CD14-positive monocyte (primary cell): ENCODE measurements around the gene C4BPB. TPM values are rescaled to one million over a fixed set of nuclear protein-coding genes. Genes with fewer than 3 reads are reported as not detected.

Experiments used
- DNase-seq, 3 donors: peaks; one replicate each; pipeline ENCODE4 v3.0.0-alpha.2; 2011 to 2022
- H2AFZ ChIP-seq: 2 replicates; pipeline ENCODE4 v1.6.0; 2012; ENCODE audit warnings: mild to moderate bottlenecking, low read depth, low read length, inconsistent platforms; ENCODE audit not compliant: insufficient read depth, poor library complexity, severe bottlenecking
- H3K27ac ChIP-seq, 2 donors: 1 replicate in 1 of 2; 2 replicates in 1 of 2; pipeline ENCODE4 v1.5.1; 2012 to 2013; ENCODE audit warnings: low read length in 2 of 2, control low read depth in 1 of 2, inconsistent platforms in 1 of 2, low read depth in 1 of 2, mild to moderate bottlenecking in 1 of 2
- H3K27me3 ChIP-seq, 2 donors: one replicate each; pipeline versions ENCODE4 v1.6.0 to v1.6.1; 2011 to 2013; ENCODE audit warnings: low read length in 2 of 2; ENCODE audit not compliant: control insufficient read depth in 2 of 2, insufficient read depth in 2 of 2
- H3K36me3 ChIP-seq, 2 donors: replicated peaks in 1 of 2; 1 replicate in 1 of 2; 2 replicates in 1 of 2; pipeline versions ENCODE4 v1.5.1 to v1.6.1; 2012 to 2013; ENCODE audit warnings: low read length in 2 of 2, control low read depth in 1 of 2, inconsistent platforms in 1 of 2, mild to moderate bottlenecking in 1 of 2; ENCODE audit not compliant: insufficient read depth in 2 of 2, control insufficient read depth in 1 of 2
- H3K4me1 ChIP-seq, 2 donors: 1 replicate in 1 of 2; 2 replicates in 1 of 2; pipeline versions ENCODE4 v1.5.1 to v1.6.1; 2012 to 2013; ENCODE audit warnings: low read length in 2 of 2, control low read depth in 1 of 2, inconsistent platforms in 1 of 2, mild to moderate bottlenecking in 1 of 2, moderate library complexity in 1 of 2; ENCODE audit not compliant: insufficient read depth in 2 of 2, control insufficient read depth in 1 of 2
- H3K4me2 ChIP-seq: replicated peaks from 2 replicates; pipeline ENCODE3; 2012; ENCODE audit warnings: low read length, moderate library complexity, mild to moderate bottlenecking; ENCODE audit not compliant: poor library complexity, severe bottlenecking; ENCODE audit errors: extremely low read depth
- H3K4me3 ChIP-seq, 3 experiments: fragments of 200-600 bp in 1 of 3; sonication (generic) in 1 of 3; replicated peaks in 1 of 3; 1 replicate in 2 of 3; 2 replicates in 1 of 3; pipeline ENCODE4 v1.5.1; 2011 to 2013; ENCODE audit warnings: low read length in 3 of 3, mild to moderate bottlenecking in 3 of 3, control low read depth in 2 of 3, low read depth in 2 of 3, inconsistent platforms in 1 of 3, moderate library complexity in 1 of 3
- H3K79me2 ChIP-seq: 2 replicates; pipeline ENCODE4 v1.6.0; 2012; ENCODE audit warnings: mild to moderate bottlenecking, control low read depth, inconsistent platforms, low read length, moderate library complexity; ENCODE audit not compliant: insufficient read depth
- H3K9ac ChIP-seq: 2 replicates; pipeline ENCODE4 v1.6.0; 2017; ENCODE audit warnings: low read length, mild to moderate bottlenecking; ENCODE audit not compliant: insufficient read depth, poor library complexity, severe bottlenecking
- H3K9me3 ChIP-seq, 2 donors: replicated peaks in 1 of 2; 1 replicate in 1 of 2; 2 replicates in 1 of 2; pipeline versions ENCODE4 v1.5.1 to v1.6.1; 2012 to 2013; ENCODE audit warnings: low read length in 2 of 2, control low read depth in 1 of 2; ENCODE audit not compliant: control insufficient read depth in 1 of 2, insufficient read depth in 1 of 2
- H4K20me1 ChIP-seq: 2 replicates; pipeline ENCODE4 v1.6.0; 2012; ENCODE audit warnings: mild to moderate bottlenecking, low read length, control low read depth, moderate library complexity; ENCODE audit not compliant: insufficient read depth
- H3K27ac Mint-ChIP-seq, 7 donors: one replicate each; pipeline ENCODE4 v1.8.0; 2020; ENCODE audit warnings: mild to moderate bottlenecking in 7 of 7, mixed read lengths in 7 of 7, moderate library complexity in 6 of 7, inconsistent platforms in 2 of 7
- H3K27me3 Mint-ChIP-seq, 3 donors: one replicate each; pipeline ENCODE4 v1.8.0; 2021 to 2022; ENCODE audit warnings: low read depth in 3 of 3, mild to moderate bottlenecking in 3 of 3, mixed read lengths in 3 of 3, moderate library complexity in 3 of 3, inconsistent platforms in 1 of 3
- H3K36me3 Mint-ChIP-seq, 2 donors: one replicate each; pipeline ENCODE4 v1.8.0; 2020; ENCODE audit warnings: mixed read lengths in 2 of 2, inconsistent platforms in 1 of 2, mild to moderate bottlenecking in 1 of 2
- H3K4me1 Mint-ChIP-seq: one replicate; pipeline ENCODE4 v1.8.0; 2020; ENCODE audit warnings: mild to moderate bottlenecking, mixed read lengths
- H3K4me3 Mint-ChIP-seq, 2 donors: one replicate each; pipeline ENCODE4 v1.8.0; 2020; ENCODE audit warnings: mild to moderate bottlenecking in 2 of 2, mixed read lengths in 2 of 2, moderate library complexity in 1 of 2
- H3K9me3 Mint-ChIP-seq, 7 donors: one replicate each; pipeline ENCODE4 v1.8.0; 2020 to 2022; ENCODE audit warnings: mixed read lengths in 7 of 7, mild to moderate bottlenecking in 6 of 7, moderate library complexity in 6 of 7, inconsistent platforms in 2 of 7
- WGBS: methylation state at CpG from one replicate; pipeline ENCODE4 v1.1.5; 2013; ENCODE audit warnings: missing lambda C conversion rate; ENCODE audit not compliant: insufficient coverage; 5-methylcytosine and 5-hydroxymethylcytosine counted together
- intact Hi-C, 2 donors: fragments of 100-400 bp; cut with micrococcal nuclease; formaldehyde crosslinking; loops; one replicate each; pipeline versions ENCODE4 v1.15.0 to v1.15.1; 2023
- polyA plus RNA-seq, 3 donors: library from polyadenylated mRNA; depleted of rRNA in 1 of 3; unstranded in 2 of 3; stranded (reverse) in 1 of 3; fragments of 300-500 nt in 2 of 3; fragments of >200 nt in 1 of 3; fragmentation: Illumina TruSeq in 2 of 3; gene quantifications; 1 replicate in 2 of 3; 2 replicates in 1 of 3; pipeline ENCODE4 v1.2.3, GENCODE V29; 2012 to 2021
- TF ChIP-seq, protein P1 (sequence below): fragments of 200-600 bp; IDR thresholded peaks from one replicate; pipeline ENCODE4 v1.8.0; 2022; ENCODE audit warnings: antibody characterized with exemption, mild to moderate bottlenecking

The C4BPB gene
- polyA plus RNA-seq, 3 donors, result not detected

DNA sequence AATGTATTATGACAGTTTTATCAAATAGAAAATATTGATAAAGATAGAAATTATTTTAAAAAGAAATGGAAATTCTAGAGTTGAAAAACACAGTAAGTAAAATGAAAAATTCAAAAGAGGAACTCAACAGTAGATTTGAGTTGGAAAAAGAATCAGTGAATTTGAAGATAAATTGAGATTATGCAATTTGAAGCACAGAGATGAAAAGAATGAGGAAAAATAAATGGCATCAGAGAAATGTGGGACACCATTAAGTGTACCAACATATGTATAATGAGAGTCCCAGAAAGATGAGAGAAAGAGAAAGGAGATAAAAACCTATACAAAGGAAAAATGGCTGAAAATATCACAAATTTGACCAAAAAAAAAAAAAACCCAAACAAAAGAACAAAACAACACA is 40.4 kb downstream of the C4BPB start:
- Mint-ChIP-seq H3K36me3 (peaks cover 0 to 2% of the 10 kb centered on the region in 2 donors), H3K27me3 (peaks cover 0 to 2% (median 2%) of the 10 kb centered on the region in 3 donors), H3K4me1 (peaks cover 2% of the 10 kb centered on the region), H3K27ac (no peak overlapping the region), H3K9me3 (peaks cover 19 to 40% (median 32%) of the 10 kb centered on the region in 7 donors), H3K4me3 (no peak overlapping the region)
- Histone ChIP-seq H3K36me3 (no peaks in the 10 kb centered on the region), H3K9ac (no peak overlapping the region), H2AFZ (no peak overlapping the region), H4K20me1 (no peaks in the 10 kb centered on the region), H3K79me2 (no peaks in the 10 kb centered on the region), H3K27ac (no peak overlapping the region), H3K4me3 (no peak overlapping the region), H3K4me1 (peaks cover 3 to 4% of the 10 kb centered on the region in 2 donors), H3K9me3 (peaks cover 15 to 38% of the 10 kb centered on the region in 2 donors), H3K27me3 (no peaks in the 10 kb centered on the region), H3K4me2 (no peak overlapping the region)
- TF ChIP-seq, protein P1, sequence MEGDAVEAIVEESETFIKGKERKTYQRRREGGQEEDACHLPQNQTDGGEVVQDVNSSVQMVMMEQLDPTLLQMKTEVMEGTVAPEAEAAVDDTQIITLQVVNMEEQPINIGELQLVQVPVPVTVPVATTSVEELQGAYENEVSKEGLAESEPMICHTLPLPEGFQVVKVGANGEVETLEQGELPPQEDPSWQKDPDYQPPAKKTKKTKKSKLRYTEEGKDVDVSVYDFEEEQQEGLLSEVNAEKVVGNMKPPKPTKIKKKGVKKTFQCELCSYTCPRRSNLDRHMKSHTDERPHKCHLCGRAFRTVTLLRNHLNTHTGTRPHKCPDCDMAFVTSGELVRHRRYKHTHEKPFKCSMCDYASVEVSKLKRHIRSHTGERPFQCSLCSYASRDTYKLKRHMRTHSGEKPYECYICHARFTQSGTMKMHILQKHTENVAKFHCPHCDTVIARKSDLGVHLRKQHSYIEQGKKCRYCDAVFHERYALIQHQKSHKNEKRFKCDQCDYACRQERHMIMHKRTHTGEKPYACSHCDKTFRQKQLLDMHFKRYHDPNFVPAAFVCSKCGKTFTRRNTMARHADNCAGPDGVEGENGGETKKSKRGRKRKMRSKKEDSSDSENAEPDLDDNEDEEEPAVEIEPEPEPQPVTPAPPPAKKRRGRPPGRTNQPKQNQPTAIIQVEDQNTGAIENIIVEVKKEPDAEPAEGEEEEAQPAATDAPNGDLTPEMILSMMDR, result no peak
- no peak for DNase-seq
- intact Hi-C loops, result no loop called here

DNA sequence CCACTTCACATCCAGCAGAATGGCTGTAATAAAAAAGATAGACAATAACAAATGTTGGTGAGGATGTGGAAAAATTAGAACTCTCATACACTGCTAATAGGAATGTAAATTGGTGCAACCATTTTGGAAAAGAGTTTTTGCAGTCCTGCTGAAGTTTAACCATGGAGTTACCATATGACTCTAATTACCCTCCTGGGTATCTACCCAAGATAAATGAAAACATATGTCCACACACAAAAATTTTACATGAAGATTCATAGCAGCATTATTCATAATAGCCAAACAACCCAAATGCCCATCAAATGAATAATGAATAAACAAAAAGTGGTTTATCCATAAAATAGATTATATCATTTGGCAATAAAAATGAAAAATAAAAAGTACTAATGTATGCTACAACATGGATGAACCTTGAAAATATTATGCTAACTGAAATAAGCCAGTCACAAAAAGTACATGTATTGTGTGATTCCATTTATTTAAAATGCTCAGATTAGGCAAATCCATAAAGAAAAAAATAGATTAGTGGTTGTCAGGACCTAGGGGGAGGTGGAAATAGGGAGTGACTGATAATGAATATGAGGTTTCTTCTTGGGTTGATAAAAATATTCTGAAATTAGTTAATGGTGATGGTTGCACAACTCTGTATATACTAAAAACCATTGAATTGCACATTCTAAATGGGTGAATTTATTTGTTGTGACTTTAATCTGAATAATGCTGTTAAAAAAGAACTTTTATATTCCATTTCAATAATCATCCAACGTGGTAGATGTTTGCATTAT is 41.8 kb downstream of the C4BPB start:
- Histone ChIP-seq H4K20me1 (no peaks in the 10 kb centered on the region), H3K9ac (no peak overlapping the region), H3K79me2 (no peaks in the 10 kb centered on the region), H3K4me3 (no peak overlapping the region), H3K27ac (no peak overlapping the region), H3K36me3 (no peaks in the 10 kb centered on the region), H3K4me1 (peaks cover 16 to 18% of the 10 kb centered on the region in 2 donors), H3K4me2 (no peak overlapping the region), H2AFZ (no peak overlapping the region), H3K27me3 (no peaks in the 10 kb centered on the region), H3K9me3 (peaks cover 14 to 35% of the 10 kb centered on the region in 2 donors)
- Mint-ChIP-seq H3K4me1 (peaks cover 15% of the 10 kb centered on the region), H3K36me3 (peaks cover 0 to 2% of the 10 kb centered on the region in 2 donors), H3K27me3 (peaks cover 0 to 2% (median under 1%) of the 10 kb centered on the region in 3 donors), H3K4me3 (no peak overlapping the region), H3K27ac (no peak overlapping the region), H3K9me3 (peaks cover 19 to 33% (median 31%) of the 10 kb centered on the region in 7 donors)
- intact Hi-C loops, result no loop called here
- TF ChIP-seq, protein P1, result no peak
- no CpG with 5 or more reads among the region's 1 CpG for WGBS
- no peak for DNase-seq
